GM15510 (cell line): ENCODE results near the gene MSLN.

Source experiments
- POLR2A ChIP-seq: IDR thresholded peaks from 3 replicates; pipeline ENCODE4 v1.6.1; 2011; ENCODE audit warnings: borderline replicate concordance; ENCODE audit not compliant: insufficient read length; ENCODE audit errors: extremely low read depth

Gene MSLN

DNA sequence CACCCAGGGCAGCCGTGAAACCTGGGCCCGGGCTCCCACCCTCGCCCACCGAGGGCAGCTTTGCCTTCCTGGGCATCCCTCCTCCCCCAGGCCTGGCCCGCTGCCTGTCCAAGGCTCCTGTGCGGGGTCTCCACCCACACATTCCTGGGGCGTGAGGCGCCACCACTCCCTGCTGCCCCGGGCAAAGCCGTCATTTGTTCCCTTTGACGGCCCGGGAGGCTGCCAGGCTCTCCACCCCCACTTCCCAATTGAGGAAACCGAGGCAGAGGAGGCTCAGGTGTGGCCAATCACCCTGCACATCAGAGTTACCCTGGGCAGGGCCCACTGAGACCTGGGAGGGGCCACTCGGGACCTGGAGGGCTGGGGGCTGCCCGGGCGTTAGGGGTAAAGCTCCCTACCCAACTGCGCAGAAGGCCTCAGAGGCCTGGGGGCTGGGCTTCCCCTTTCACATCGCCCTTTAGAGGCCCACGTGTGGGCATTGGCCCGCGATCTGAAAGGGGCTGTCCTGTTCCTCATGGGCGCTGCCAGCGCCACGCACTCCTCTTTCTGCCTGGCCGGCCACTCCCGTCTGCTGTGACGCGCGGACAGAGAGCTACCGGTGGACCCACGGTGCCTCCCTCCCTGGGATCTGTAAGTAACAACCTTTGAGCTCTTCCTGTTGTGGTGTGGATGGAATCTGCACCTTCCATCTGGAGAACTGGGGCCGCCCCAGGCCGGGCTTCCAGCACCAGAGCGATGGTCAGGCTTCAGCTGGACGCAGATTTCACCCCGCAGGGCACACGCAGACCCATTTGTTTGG, at the start of gene MSLN:
TSS of gene MSLN (plus strand) at position 190 of the 799 bp plus-strand sequence. CDS start 1,947 bp downstream, outside the sequence.
- TF ChIP-seq POLR2A, result no peak

- TF ChIP-seq POLR2A, result no peak
Measured at GRCh38 chr16:711084-711483, 49.5 kb upstream of the MSLN start.

GRCh38 chr16:711548-712320, 48.8 kb upstream of the MSLN start:
- no peak for TF ChIP-seq POLR2A

- no peak for TF ChIP-seq POLR2A
Measured at GRCh38 chr16:714079-714478, 46.5 kb upstream of the MSLN start.

- TF ChIP-seq POLR2A, result peak; percentile 40
Measured at GRCh38 chr16:714558-715476, 45.7 kb upstream of the MSLN start, which contains the start of gene METRN. TSS of gene METRN (plus strand) at chr16:715118. CDS start at chr16:715290, 172 bp downstream.

GRCh38 chr16:715477-716199, 44.9 kb upstream of the MSLN start:
- TF ChIP-seq POLR2A, result no peak

GRCh38 chr16:716200-716568, 44.4 kb upstream of the MSLN start:
- TF ChIP-seq POLR2A, result no peak

- TF ChIP-seq POLR2A, result no peak
Measured at GRCh38 chr16:716768-717325, 43.7 kb upstream of the MSLN start.

GRCh38 chr16:717450-718245, 42.9 kb upstream of the MSLN start:
- TF ChIP-seq POLR2A, result no peak

- no peak for TF ChIP-seq POLR2A
Measured at GRCh38 chr16:718389-718788, 42.1 kb upstream of the MSLN start.

DNA sequence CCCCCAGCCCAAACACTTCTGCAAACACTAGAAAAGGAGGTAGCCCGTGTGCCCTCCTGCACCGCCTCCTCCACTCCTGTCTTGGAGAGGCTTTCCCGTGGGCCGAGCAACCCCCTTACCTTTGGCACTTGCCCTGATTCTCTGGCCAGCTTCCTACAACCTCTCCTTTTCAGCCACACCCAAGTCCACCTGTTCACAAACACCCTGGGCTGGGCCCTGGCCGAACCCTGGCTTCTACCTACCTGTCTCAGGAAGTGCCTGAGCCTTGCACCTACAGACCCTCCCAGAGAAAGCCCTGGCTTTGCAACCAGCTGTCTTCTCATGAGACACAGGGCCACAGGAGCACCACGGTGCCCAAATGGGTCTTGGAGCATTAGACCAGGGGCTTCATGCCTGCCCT, 41.6 kb upstream of the MSLN start:
- no peak for TF ChIP-seq POLR2A

DNA sequence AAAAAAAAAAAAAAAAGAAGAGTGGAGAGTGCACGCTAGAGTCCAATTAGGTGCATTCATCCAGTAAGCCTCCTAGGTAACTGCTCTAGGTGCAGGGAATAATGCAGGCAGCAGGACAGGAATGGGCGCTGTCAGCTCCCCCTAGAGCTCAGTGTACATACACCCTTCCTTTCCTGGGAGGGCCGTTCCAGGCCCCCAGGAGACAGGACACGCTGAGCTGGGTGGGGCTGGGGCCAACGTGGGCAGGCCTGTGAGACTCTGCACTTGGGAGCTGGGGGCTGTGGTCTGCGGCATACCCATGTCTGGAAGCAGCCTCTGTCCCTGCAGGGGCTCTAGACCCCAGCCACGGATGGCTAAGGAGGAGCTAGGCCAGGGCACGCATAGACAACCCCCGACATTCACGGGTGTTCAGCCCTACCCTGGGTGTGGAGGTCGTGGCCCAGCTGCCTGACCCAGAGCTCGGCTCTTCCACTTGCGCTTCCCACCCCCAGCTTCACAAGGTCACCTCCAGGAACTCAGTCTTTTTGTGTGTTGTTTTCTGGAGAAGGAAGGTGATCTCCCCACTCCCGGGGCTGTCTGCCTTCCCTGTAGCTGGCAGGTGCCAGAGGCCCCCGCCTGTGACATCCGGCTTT, 40.6 kb upstream of the MSLN start:
- no peak for TF ChIP-seq POLR2A
